ENCODE measurements around the gene SMR3A. TPM values are rescaled to one million over a fixed set of nuclear protein-coding genes. Genes with fewer than 3 reads are reported as not detected.
A peak's percentile ranks its signal among the peaks of the same experiment; 100 is the strongest.

The SMR3A gene
- not detected in 2 replicates for total RNA-seq (2014; rRNA removed; shearing (Covaris generic); ENCODE audit: low replicate concordance)

- no peaks in the 10 kb centered on the region for H3K9me3 ChIP-seq
- H3K36me3 ChIP-seq, result no peaks in the 10 kb centered on the region
- no peaks in the 10 kb centered on the region for H3K27me3 ChIP-seq
- no peak for DNase-seq
- no peak within 1 kb of the TSS for H3K4me3 ChIP-seq
Observed at GRCh38 chr4:70360460-70360859, at the start of gene SMR3A. TSS of gene SMR3A (plus strand) at chr4:70360760. CDS start at chr4:70362116, 1,356 bp downstream.

- DNase-seq, result no peak
- Histone ChIP-seq H3K27me3 (no peaks in the 10 kb centered on the region), H3K4me3 (no peak overlapping the region), H3K36me3 (no peaks in the 10 kb centered on the region), H3K9me3 (no peaks in the 10 kb centered on the region)
Observed at GRCh38 chr4:70313736-70314135, 46.8 kb upstream of the SMR3A start.

- Histone ChIP-seq H3K27me3 (no peaks in the 10 kb centered on the region), H3K36me3 (no peaks in the 10 kb centered on the region), H3K4me3 (no peak overlapping the region), H3K9me3 (no peaks in the 10 kb centered on the region)
- no peak for DNase-seq
Observed at GRCh38 chr4:70315928-70316327, 44.6 kb upstream of the SMR3A start.

GRCh38 chr4:70326052-70326451 lies 34.5 kb upstream of the SMR3A start:
- DNase-seq, result no peak
- no peaks in the 10 kb centered on the region for H3K27me3 ChIP-seq

GRCh38 chr4:70334681-70335080 lies 25.9 kb upstream of the SMR3A start, which contains the start of gene CABS1:
TSS of gene CABS1 (plus strand) at chr4:70334981. CDS start at chr4:70335040, 59 bp downstream.
- Histone ChIP-seq H3K9me3 (no peaks in the 10 kb centered on the region), H3K27me3 (no peaks in the 10 kb centered on the region), H3K36me3 (no peaks in the 10 kb centered on the region), H3K4me3 (no peak within 1 kb of the TSS)
- DNase-seq, result no peak

More at GRCh38 chr4:70326052-70326451, 34.5 kb upstream of the SMR3A start:
- H3K9me3 ChIP-seq, result no peaks in the 10 kb centered on the region
- no peaks in the 10 kb centered on the region for H3K36me3 ChIP-seq
- H3K4me3 ChIP-seq, result no peak overlapping the region

- DNase-seq, result no peak
- H3K27me3 ChIP-seq, result no peaks in the 10 kb centered on the region
- H3K4me3 ChIP-seq, result no peak overlapping the region
- H3K36me3 ChIP-seq, result no peaks in the 10 kb centered on the region
- H3K9me3 ChIP-seq, result no peaks in the 10 kb centered on the region
Observed at GRCh38 chr4:70336043-70336442, 24.5 kb upstream of the SMR3A start.

- Histone ChIP-seq H3K9me3 (no peaks in the 10 kb centered on the region), H3K4me3 (no peak overlapping the region)
- DNase-seq, result no peak
Observed at GRCh38 chr4:70337886-70338420, 22.6 kb upstream of the SMR3A start.

GRCh38 chr4:70356185-70356584 lies 4.4 kb upstream of the SMR3A start:
- Histone ChIP-seq H3K36me3 (no peaks in the 10 kb centered on the region), H3K27me3 (no peaks in the 10 kb centered on the region), H3K4me3 (no peak overlapping the region), H3K9me3 (no peaks in the 10 kb centered on the region)
- DNase-seq, result peak; percentile 1

More at GRCh38 chr4:70337886-70338420, 22.6 kb upstream of the SMR3A start:
- H3K27me3 ChIP-seq, result no peaks in the 10 kb centered on the region
- H3K36me3 ChIP-seq, result no peaks in the 10 kb centered on the region

GRCh38 chr4:70359115-70359661 lies 1.4 kb upstream of the SMR3A start:
- Histone ChIP-seq H3K4me3 (no peak overlapping the region), H3K36me3 (no peaks in the 10 kb centered on the region), H3K9me3 (no peaks in the 10 kb centered on the region), H3K27me3 (no peaks in the 10 kb centered on the region)
- DNase-seq, result no peak

GRCh38 chr4:70364002-70364401 lies 3.4 kb downstream of the SMR3A start:
- Histone ChIP-seq H3K27me3 (no peaks in the 10 kb centered on the region), H3K4me3 (no peak overlapping the region), H3K36me3 (no peaks in the 10 kb centered on the region), H3K9me3 (no peaks in the 10 kb centered on the region)
- DNase-seq, result no peak

GRCh38 chr4:70365479-70365878 lies 4.9 kb downstream of the SMR3A start:
- Histone ChIP-seq H3K36me3 (no peaks in the 10 kb centered on the region), H3K27me3 (no peaks in the 10 kb centered on the region), H3K4me3 (no peak overlapping the region), H3K9me3 (no peaks in the 10 kb centered on the region)
- DNase-seq, result peak; percentile 1

- Histone ChIP-seq H3K4me3 (no peak overlapping the region), H3K27me3 (no peaks in the 10 kb centered on the region), H3K36me3 (no peaks in the 10 kb centered on the region), H3K9me3 (no peaks in the 10 kb centered on the region)
- no peak for DNase-seq
Observed at GRCh38 chr4:70367813-70368212, 7.3 kb downstream of the SMR3A start.

- no peaks in the 10 kb centered on the region for H3K36me3 ChIP-seq
- no peaks in the 10 kb centered on the region for H3K9me3 ChIP-seq
- H3K27me3 ChIP-seq, result no peaks in the 10 kb centered on the region
- H3K4me3 ChIP-seq, result no peak overlapping the region
- no peak for DNase-seq
Observed at GRCh38 chr4:70371987-70372386, 11.4 kb downstream of the SMR3A start.

GRCh38 chr4:70372760-70373159 lies 12.2 kb downstream of the SMR3A start:
- H3K9me3 ChIP-seq, result no peaks in the 10 kb centered on the region
- no peaks in the 10 kb centered on the region for H3K27me3 ChIP-seq
- H3K4me3 ChIP-seq, result no peak overlapping the region
- no peaks in the 10 kb centered on the region for H3K36me3 ChIP-seq
- DNase-seq, result no peak

- no peak for DNase-seq
- Histone ChIP-seq H3K9me3 (no peaks in the 10 kb centered on the region), H3K27me3 (no peaks in the 10 kb centered on the region), H3K36me3 (no peaks in the 10 kb centered on the region), H3K4me3 (no peak overlapping the region)
Observed at GRCh38 chr4:70380578-70380977, 20.0 kb downstream of the SMR3A start.

- DNase-seq, result no peak
- Histone ChIP-seq H3K27me3 (no peaks in the 10 kb centered on the region), H3K9me3 (no peaks in the 10 kb centered on the region), H3K36me3 (no peaks in the 10 kb centered on the region), H3K4me3 (no peak within 1 kb of the TSS)
Observed at GRCh38 chr4:70382691-70383181, 22.2 kb downstream of the SMR3A start, which contains the start of gene SMR3B. TSS of gene SMR3B (plus strand) at chr4:70383131. CDS start at chr4:70384511, 1,380 bp downstream.

- Histone ChIP-seq H3K4me3 (no peak overlapping the region), H3K36me3 (no peaks in the 10 kb centered on the region), H3K27me3 (no peaks in the 10 kb centered on the region), H3K9me3 (no peaks in the 10 kb centered on the region)
- no peak for DNase-seq
Observed at GRCh38 chr4:70392057-70392776, 31.7 kb downstream of the SMR3A start.

Data from MG63 (cell line).